ENCODE results near the gene KCNH4. TPM values are rescaled to one million over a fixed set of nuclear protein-coding genes. Genes with fewer than 3 reads are reported as not detected.

KCNH4 gene
- total RNA-seq, 5 donors from 2014 or later (not counting 1 experiment from before 2014, with no cell fraction given): 0.06 to 0.35 (median 0.20) TPM; not detected in 1

GRCh38 chr17:42120770-42121769 is 59.9 kb downstream of the KCNH4 start, which contains the start of gene KAT2A:
KAT2A (minus strand) TSS chr17:42121367; CDS start chr17:42121304, 63 bp downstream.
- 0% methylated on average over 20 of the region's 57 CpGs for WGBS (ENCODE audit: insufficient coverage)
- Mint-ChIP-seq H3K27me3 (no peaks in the 10 kb centered on the region), H3K4me1 (peaks cover 28 to 32% (median 28%) of the 10 kb centered on the region in 3 donors), H3K4me3 (peak within 1 kb of the TSS; percentile 66 to 74 (median 71)), H3K36me3 (peaks cover 28% of the 10 kb centered on the region), H3K27ac (peak within 1 kb of the TSS; percentile 59 to 72), H3K9me3 (no peaks in the 10 kb centered on the region)
- DNase-seq: peak; percentile 29 to 88 (median 69)
- CTCF ChIA-PET: interaction anchor here (0.6 to 1.6 kb wide), 8 partner anchors 55 to 234 kb away, joined by 3 to 8 read pairs (median 4); partner anchors contain the start of genes NKIRAS2 (in 2 of the 2), CNP (in 1 of the 2) and KCNH4 (in 1 of the 2)
- Histone ChIP-seq H3K27me3 (replicated peaks in 1 of 2; ENCODE audit: control insufficient read depth in 2 of 2, extremely low read depth in 1 of 2, insufficient read depth in 2 of 2, low read length in 1 of 2) (no peaks in the 10 kb centered on the region), H3K9me3 (no peaks in the 10 kb centered on the region), H3K27ac (ENCODE audit: low read length) (no peak within 1 kb of the TSS), H3K4me1 (ENCODE audit: control insufficient read depth in 1 of 2, extremely low read depth in 1 of 2, insufficient read depth in 2 of 2, low read length in 2 of 2) (peaks cover 5 to 28% of the 10 kb centered on the region in 2 experiments), H3K4me3 (ENCODE audit: control insufficient read depth in 1 of 2, extremely low read depth in 1 of 2, low read length in 1 of 2) (peak within 1 kb of the TSS; percentile 42 to 51), H3K36me3 (ENCODE audit: control insufficient read depth in 2 of 2, extremely low read depth in 1 of 2, insufficient read depth in 1 of 2, low read length in 1 of 2) (peaks cover 16 to 32% of the 10 kb centered on the region in 2 donors)
- peak; percentile 92 to 94 (median 94) for ATAC-seq (replicated peaks in 1 of 4)
- POLR2A ChIA-PET: interaction anchor here in 1 of 2 donors (0.7 kb wide), 1 partner anchor 15 kb away, joined by 6 read pairs; no protein-coding TSS in a partner anchor

GRCh38 chr17:42120161-42120769 is 60.7 kb downstream of the KCNH4 start:
- H3K36me3 Mint-ChIP-seq: peaks cover 23% of the 10 kb centered on the region
- Histone ChIP-seq H3K36me3 (ENCODE audit: control insufficient read depth in 2 of 2, extremely low read depth in 1 of 2, insufficient read depth in 1 of 2, low read length in 1 of 2) (peaks cover 16 to 27% of the 10 kb centered on the region in 2 donors), H3K9me3 (no peaks in the 10 kb centered on the region), H3K27ac (ENCODE audit: low read length) (no peak overlapping the region), H3K4me3 (ENCODE audit: control insufficient read depth in 1 of 2, extremely low read depth in 1 of 2, low read length in 1 of 2) (peak overlapping the region in 1 of 2 donors; percentile 42), H3K27me3 (replicated peaks in 1 of 2; ENCODE audit: control insufficient read depth in 2 of 2, extremely low read depth in 1 of 2, insufficient read depth in 2 of 2, low read length in 1 of 2) (no peaks in the 10 kb centered on the region), H3K4me1 (ENCODE audit: control insufficient read depth in 1 of 2, extremely low read depth in 1 of 2, insufficient read depth in 2 of 2, low read length in 2 of 2) (peaks cover 5 to 28% of the 10 kb centered on the region in 2 experiments)
- ATAC-seq (replicated peaks in 1 of 4) (peak in 1 of 4 experiments; percentile 2), DNase-seq (no peak)
- peaks cover 29 to 38% (median 33%) of the 10 kb centered on the region in 3 donors for H3K4me1 Mint-ChIP-seq
- peak overlapping the region; percentile 66 to 74 (median 71) for H3K4me3 Mint-ChIP-seq
- ChIA-PET POLR2A (no interaction called here), CTCF (interaction anchor here (0.6 to 1.6 kb wide), 9 partner anchors 17 to 1980 kb away, joined by 3 to 8 read pairs (median 4); partner anchors contain the start of genes CNP (in 1 of the 2), DNAJC7 (in 1 of the 2), KCNH4 (in 1 of the 2) and NKIRAS2 (in 1 of the 2))
- WGBS (ENCODE audit: insufficient coverage): 31% methylated on average over 2 of the region's 7 CpGs
- H3K27ac Mint-ChIP-seq: peak overlapping the region in 1 of 2 donors; percentile 34
- no peaks in the 10 kb centered on the region for H3K27me3 Mint-ChIP-seq
- no peaks in the 10 kb centered on the region for H3K9me3 Mint-ChIP-seq

GRCh38 chr17:42119301-42119700 is 61.6 kb downstream of the KCNH4 start:
- ATAC-seq (replicated peaks in 1 of 4) (no peak), DNase-seq (no peak)
- Histone ChIP-seq H3K27me3 (replicated peaks in 1 of 2; ENCODE audit: control insufficient read depth in 2 of 2, extremely low read depth in 1 of 2, insufficient read depth in 2 of 2, low read length in 1 of 2) (no peaks in the 10 kb centered on the region), H3K4me1 (ENCODE audit: control insufficient read depth in 1 of 2, extremely low read depth in 1 of 2, insufficient read depth in 2 of 2, low read length in 2 of 2) (peaks cover 5 to 28% of the 10 kb centered on the region in 2 experiments), H3K27ac (ENCODE audit: low read length) (no peak overlapping the region), H3K4me3 (ENCODE audit: control insufficient read depth in 1 of 2, extremely low read depth in 1 of 2, low read length in 1 of 2) (no peak overlapping the region), H3K36me3 (ENCODE audit: control insufficient read depth in 2 of 2, extremely low read depth in 1 of 2, insufficient read depth in 1 of 2, low read length in 1 of 2) (peaks cover 16 to 22% of the 10 kb centered on the region in 2 donors), H3K9me3 (no peaks in the 10 kb centered on the region)
- no peaks in the 10 kb centered on the region for H3K9me3 Mint-ChIP-seq
- no peak overlapping the region for H3K27ac Mint-ChIP-seq
- peaks cover 25% of the 10 kb centered on the region for H3K36me3 Mint-ChIP-seq
- peak overlapping the region in 2 of 3 donors; percentile 35 to 74 for H3K4me3 Mint-ChIP-seq
- WGBS (ENCODE audit: insufficient coverage): 92% methylated on average over 18 of the region's 18 CpGs
- POLR2A ChIA-PET: no interaction called here
- CTCF ChIA-PET: interaction anchor here (0.5 to 1.8 kb wide), 8 partner anchors 18 to 1979 kb away, joined by 3 to 6 read pairs (median 4); partner anchors contain the start of gene DNAJC7 (in 1 of the 2)
- peaks cover 29 to 39% (median 38%) of the 10 kb centered on the region in 3 donors for H3K4me1 Mint-ChIP-seq
- no peaks in the 10 kb centered on the region for H3K27me3 Mint-ChIP-seq

GRCh38 chr17:42118545-42118944 is 62.4 kb downstream of the KCNH4 start:
- H3K27me3 ChIP-seq (replicated peaks in 1 of 2; ENCODE audit: control insufficient read depth in 2 of 2, extremely low read depth in 1 of 2, insufficient read depth in 2 of 2, low read length in 1 of 2): no peaks in the 10 kb centered on the region
- no peak overlapping the region for H3K27ac ChIP-seq (ENCODE audit: low read length)
- ChIA-PET CTCF (interaction anchor here (0.5 to 1.8 kb wide), 10 partner anchors 17 to 301 kb away, joined by 3 to 7 read pairs (median 4); no protein-coding TSS in a partner anchor), POLR2A (no interaction called here)
- H3K36me3 Mint-ChIP-seq: peaks cover 25% of the 10 kb centered on the region
- H3K4me1 ChIP-seq (ENCODE audit: control insufficient read depth in 1 of 2, extremely low read depth in 1 of 2, insufficient read depth in 2 of 2, low read length in 2 of 2): peaks cover 5 to 29% of the 10 kb centered on the region in 2 experiments
- peak overlapping the region; percentile 37 to 74 (median 51) for H3K4me3 Mint-ChIP-seq
- 77% methylated on average over 2 of the region's 2 CpGs for WGBS (ENCODE audit: insufficient coverage)
- no peak overlapping the region for H3K4me3 ChIP-seq (ENCODE audit: control insufficient read depth in 1 of 2, extremely low read depth in 1 of 2, low read length in 1 of 2)
- peaks cover 29 to 42% (median 38%) of the 10 kb centered on the region in 3 donors for H3K4me1 Mint-ChIP-seq
- no peaks in the 10 kb centered on the region for H3K27me3 Mint-ChIP-seq
- H3K9me3 ChIP-seq: no peaks in the 10 kb centered on the region
- peak in 1 of 4 experiments; percentile 13 for ATAC-seq (replicated peaks in 1 of 4)
- H3K9me3 Mint-ChIP-seq: no peaks in the 10 kb centered on the region
- peak overlapping the region in 1 of 2 donors; percentile 73 for H3K27ac Mint-ChIP-seq
- peak in 18 of 35 experiments; percentile 20 to 59 (median 34) for DNase-seq
- H3K36me3 ChIP-seq (ENCODE audit: control insufficient read depth in 2 of 2, extremely low read depth in 1 of 2, insufficient read depth in 1 of 2, low read length in 1 of 2): peaks cover 16 to 20% of the 10 kb centered on the region in 2 donors

GRCh38 chr17:42118126-42118510 is 62.8 kb downstream of the KCNH4 start:
- POLR2A ChIA-PET: no interaction called here
- Mint-ChIP-seq H3K36me3 (peaks cover 25% of the 10 kb centered on the region), H3K27me3 (no peaks in the 10 kb centered on the region), H3K9me3 (no peaks in the 10 kb centered on the region), H3K27ac (no peak overlapping the region), H3K4me3 (peak overlapping the region in 1 of 3 donors; percentile 13), H3K4me1 (peaks cover 29 to 42% (median 38%) of the 10 kb centered on the region in 3 donors)
- Histone ChIP-seq H3K9me3 (no peaks in the 10 kb centered on the region), H3K4me3 (ENCODE audit: control insufficient read depth in 1 of 2, extremely low read depth in 1 of 2, low read length in 1 of 2) (no peak overlapping the region), H3K27ac (ENCODE audit: low read length) (no peak overlapping the region), H3K27me3 (replicated peaks in 1 of 2; ENCODE audit: control insufficient read depth in 2 of 2, extremely low read depth in 1 of 2, insufficient read depth in 2 of 2, low read length in 1 of 2) (no peaks in the 10 kb centered on the region), H3K4me1 (ENCODE audit: control insufficient read depth in 1 of 2, extremely low read depth in 1 of 2, insufficient read depth in 2 of 2, low read length in 2 of 2) (peaks cover 5 to 33% of the 10 kb centered on the region in 2 experiments), H3K36me3 (ENCODE audit: control insufficient read depth in 2 of 2, extremely low read depth in 1 of 2, insufficient read depth in 1 of 2, low read length in 1 of 2) (peaks cover 16 to 20% of the 10 kb centered on the region in 2 donors)
- DNase-seq: no peak
- CTCF ChIA-PET: interaction anchor here (0.6 to 1.8 kb wide), 13 partner anchors 14 to 301 kb away, joined by 3 to 9 read pairs (median 4); partner anchors contain the start of gene NKIRAS2 (in 1 of the 2)
- no peak for ATAC-seq (replicated peaks in 1 of 4)
- WGBS (ENCODE audit: insufficient coverage): 93% methylated on average over 2 of the region's 4 CpGs

Measured in T-cell (primary cell).